ENCODE measurements around the gene DDX10.
"Not testable (repeated sequence)": the region's sequence is repeated elsewhere in the genome, so short reads cannot be mapped to it uniquely, and the experiment has no call there.

Gene DDX10

DNA sequence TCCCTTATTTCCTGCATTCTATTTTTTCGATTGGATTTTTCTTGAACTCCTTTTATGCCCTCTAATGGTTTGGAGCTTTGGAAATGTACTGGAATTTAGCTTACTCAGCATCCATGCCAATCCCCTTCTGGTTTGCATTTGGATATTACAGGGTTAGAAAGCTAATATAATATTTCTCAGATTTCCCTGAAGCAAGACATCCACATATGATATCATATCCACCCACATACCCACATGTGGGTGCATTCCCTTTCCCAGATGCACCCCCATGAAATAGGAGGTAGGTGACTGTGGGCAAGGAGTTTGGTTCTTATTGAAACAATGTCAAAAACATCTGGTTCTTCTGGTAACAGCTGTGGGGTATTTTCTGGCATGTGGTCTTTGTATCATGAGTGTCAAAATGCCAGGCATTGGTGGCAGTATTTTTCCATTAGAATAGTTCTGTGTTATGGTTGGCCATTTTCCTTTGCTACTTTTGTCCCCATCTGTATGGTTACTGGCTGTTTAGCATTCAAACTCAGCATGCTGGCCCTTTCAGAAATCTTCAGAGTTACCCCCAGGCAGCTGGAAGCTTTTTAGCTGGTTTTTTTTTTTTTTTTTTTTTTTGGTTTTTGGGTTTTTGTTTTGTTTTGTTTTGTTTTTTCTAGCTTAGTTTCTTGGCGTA is 32.7 kb upstream of the DDX10 start:
- Histone ChIP-seq H3K27me3 (ENCODE audit: control insufficient read depth, insufficient read depth, low read length) (no peaks in the 10 kb centered on the region), H3K9me3 (ENCODE audit: control insufficient read depth, insufficient read depth, low read length) (peaks cover 18% of the 10 kb centered on the region), H3K36me3 (ENCODE audit: control insufficient read depth, insufficient read depth, low read length) (no peaks in the 10 kb centered on the region), H3K9ac (ENCODE audit: low read depth, low read length) (no peak overlapping the region), H3K27ac (ENCODE audit: low read depth, low read length) (peak overlapping the region; percentile 18), H3K4me3 (ENCODE audit: low read depth, low read length) (no peak overlapping the region), H3K4me1 (ENCODE audit: control insufficient read depth, insufficient read depth, low read length) (peaks cover 6% of the 10 kb centered on the region)

DNA sequence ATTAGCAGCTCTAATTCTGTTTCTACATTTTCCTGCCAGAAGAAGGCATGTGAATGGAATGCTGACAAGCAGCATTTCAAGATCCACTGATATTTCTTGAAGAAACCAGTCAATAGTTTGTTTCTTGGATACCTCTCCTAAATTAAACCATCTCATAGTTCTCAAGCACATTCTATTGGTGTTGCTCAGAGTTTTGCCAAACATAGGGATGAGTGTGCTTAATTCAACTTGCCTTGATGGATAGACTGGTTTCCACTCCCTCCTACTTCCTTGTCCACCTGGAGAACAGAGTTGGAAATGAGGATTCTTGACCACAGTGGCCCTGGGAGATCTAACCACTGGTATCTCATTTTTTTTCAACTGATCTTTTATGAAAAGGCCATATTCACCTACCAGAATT is 29.8 kb upstream of the DDX10 start:
- Histone ChIP-seq H3K27me3 (ENCODE audit: control insufficient read depth, insufficient read depth, low read length) (no peaks in the 10 kb centered on the region), H3K36me3 (ENCODE audit: control insufficient read depth, insufficient read depth, low read length) (no peaks in the 10 kb centered on the region), H3K4me1 (ENCODE audit: control insufficient read depth, insufficient read depth, low read length) (peaks cover 6% of the 10 kb centered on the region), H3K27ac (ENCODE audit: low read depth, low read length) (no peak overlapping the region), H3K4me3 (ENCODE audit: low read depth, low read length) (no peak overlapping the region), H3K9me3 (ENCODE audit: control insufficient read depth, insufficient read depth, low read length) (no peaks in the 10 kb centered on the region), H3K9ac (ENCODE audit: low read depth, low read length) (no peak overlapping the region)

DNA sequence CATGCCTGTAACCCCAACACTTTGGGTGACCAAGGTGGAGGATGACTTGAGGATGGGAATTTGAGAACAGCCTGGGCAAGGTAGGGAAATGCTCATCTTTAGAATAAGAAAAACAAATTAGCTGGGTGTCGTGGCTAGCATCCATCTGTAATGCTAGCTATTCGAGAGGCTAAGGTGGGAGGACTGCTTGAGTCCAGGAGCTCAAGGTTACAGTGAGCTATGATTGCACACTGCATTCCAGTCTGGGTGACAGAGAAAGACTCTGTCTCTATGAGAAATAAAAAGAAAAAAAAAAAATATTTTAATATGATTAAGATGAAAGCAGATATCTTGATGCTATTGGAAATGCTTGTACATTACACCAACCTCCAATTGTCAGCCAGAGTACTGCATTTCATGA is 28.6 kb upstream of the DDX10 start:
- H3K27me3 ChIP-seq (ENCODE audit: control insufficient read depth, insufficient read depth, low read length): no peaks in the 10 kb centered on the region
- no peaks in the 10 kb centered on the region for H3K36me3 ChIP-seq (ENCODE audit: control insufficient read depth, insufficient read depth, low read length)
- peaks cover 6% of the 10 kb centered on the region for H3K4me1 ChIP-seq (ENCODE audit: control insufficient read depth, insufficient read depth, low read length)
- no peak overlapping the region for H3K27ac ChIP-seq (ENCODE audit: low read depth, low read length)
- H3K9ac ChIP-seq (ENCODE audit: low read depth, low read length): no peak overlapping the region
- peaks cover 3% of the 10 kb centered on the region for H3K9me3 ChIP-seq (ENCODE audit: control insufficient read depth, insufficient read depth, low read length)
- H3K4me3 ChIP-seq (ENCODE audit: low read depth, low read length): no peak overlapping the region

DNA sequence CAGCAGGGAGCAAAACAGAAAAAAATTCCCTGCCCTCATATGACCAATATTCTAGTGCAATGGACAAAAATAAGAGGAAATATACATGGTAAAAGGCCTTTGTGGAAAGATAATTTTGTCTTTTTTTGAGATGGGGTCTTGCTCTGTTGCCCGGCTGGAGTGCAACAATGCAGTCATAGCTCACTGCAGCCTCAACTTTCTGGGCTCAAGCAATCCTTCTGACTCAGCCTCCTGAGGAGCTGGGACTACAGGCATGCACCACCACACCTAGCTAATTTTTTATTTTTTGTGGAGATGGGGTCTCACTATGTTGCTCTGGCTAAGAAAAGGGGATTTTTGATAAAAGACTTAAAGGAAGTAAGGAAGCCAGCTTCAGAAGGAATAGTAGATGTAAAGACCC is 25.7 kb upstream of the DDX10 start:
- H3K4me1 ChIP-seq (ENCODE audit: control insufficient read depth, insufficient read depth, low read length): 0 out of 2 replicates have a peak, but pooled peaks cover 2% of the 10 kb centered on the region
- H3K9ac ChIP-seq (ENCODE audit: low read depth, low read length): no peak overlapping the region
- peaks cover 12% of the 10 kb centered on the region for H3K9me3 ChIP-seq (ENCODE audit: control insufficient read depth, insufficient read depth, low read length)
- H3K27ac ChIP-seq (ENCODE audit: low read depth, low read length): no peak overlapping the region
- H3K4me3 ChIP-seq (ENCODE audit: low read depth, low read length): no peak overlapping the region
- H3K27me3 ChIP-seq (ENCODE audit: control insufficient read depth, insufficient read depth, low read length): no peaks in the 10 kb centered on the region
- H3K36me3 ChIP-seq (ENCODE audit: control insufficient read depth, insufficient read depth, low read length): no peaks in the 10 kb centered on the region

DNA sequence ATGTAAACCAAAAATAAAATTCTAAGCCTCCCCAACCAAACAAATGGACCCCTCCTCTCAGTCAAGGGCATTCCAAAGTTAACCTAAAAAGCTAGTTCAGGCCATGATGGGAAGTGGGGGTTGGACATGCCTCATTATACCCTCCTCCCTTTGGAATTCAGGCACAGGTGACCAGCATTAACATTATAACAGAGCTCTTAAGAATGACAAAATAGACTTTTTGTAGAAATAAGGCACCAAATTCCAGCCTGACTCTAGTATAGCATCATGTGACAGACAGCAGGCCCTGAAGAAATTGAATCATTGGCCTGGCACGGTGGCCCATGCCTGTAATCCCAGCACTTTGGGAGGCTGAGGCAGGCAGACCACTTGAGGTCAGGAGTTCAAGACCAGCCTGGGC is 23.1 kb upstream of the DDX10 start:
- peaks cover 12% of the 10 kb centered on the region for H3K9me3 ChIP-seq (ENCODE audit: control insufficient read depth, insufficient read depth, low read length)
- H3K27me3 ChIP-seq (ENCODE audit: control insufficient read depth, insufficient read depth, low read length); H3K27ac ChIP-seq (ENCODE audit: low read depth, low read length); H3K36me3 ChIP-seq (ENCODE audit: control insufficient read depth, insufficient read depth, low read length); H3K9ac ChIP-seq (ENCODE audit: low read depth, low read length): not testable (repeated sequence)
- H3K4me1 ChIP-seq (ENCODE audit: control insufficient read depth, insufficient read depth, low read length): peaks cover 16% of the 10 kb centered on the region; the same call in 1 of the 2 replicates
- peak overlapping the region; percentile 17; the same call in 1 of the 2 replicates for H3K4me3 ChIP-seq (ENCODE audit: low read depth, low read length)

DNA sequence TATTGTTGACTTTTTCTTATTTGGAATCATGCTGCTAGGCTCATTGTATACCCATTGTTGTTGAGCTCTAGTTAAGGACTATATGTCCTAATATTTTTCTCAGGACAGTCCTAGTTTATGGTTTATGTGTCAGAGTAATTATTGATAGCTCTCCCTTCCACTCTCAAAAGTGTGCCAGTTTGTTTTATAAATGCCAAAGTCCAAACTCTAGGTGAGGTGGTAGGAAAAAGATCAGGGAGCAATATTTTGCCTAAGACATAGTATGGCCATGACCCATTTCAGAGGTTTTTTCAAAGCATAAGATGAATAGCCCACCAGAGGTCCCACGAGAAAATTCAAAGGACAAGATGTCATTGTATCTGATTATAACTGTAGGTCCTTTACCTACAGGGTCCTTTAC is 20.9 kb upstream of the DDX10 start:
- Histone ChIP-seq H3K27ac (ENCODE audit: low read depth, low read length) (peak overlapping the region; percentile 9), H3K4me1 (ENCODE audit: control insufficient read depth, insufficient read depth, low read length) (peaks cover 16% of the 10 kb centered on the region; the same call in 1 of the 2 replicates), H3K36me3 (ENCODE audit: control insufficient read depth, insufficient read depth, low read length) (no peaks in the 10 kb centered on the region), H3K27me3 (ENCODE audit: control insufficient read depth, insufficient read depth, low read length) (no peaks in the 10 kb centered on the region), H3K4me3 (ENCODE audit: low read depth, low read length) (no peak overlapping the region), H3K9me3 (ENCODE audit: control insufficient read depth, insufficient read depth, low read length) (peaks cover 12% of the 10 kb centered on the region), H3K9ac (ENCODE audit: low read depth, low read length) (no peak overlapping the region)

DNA sequence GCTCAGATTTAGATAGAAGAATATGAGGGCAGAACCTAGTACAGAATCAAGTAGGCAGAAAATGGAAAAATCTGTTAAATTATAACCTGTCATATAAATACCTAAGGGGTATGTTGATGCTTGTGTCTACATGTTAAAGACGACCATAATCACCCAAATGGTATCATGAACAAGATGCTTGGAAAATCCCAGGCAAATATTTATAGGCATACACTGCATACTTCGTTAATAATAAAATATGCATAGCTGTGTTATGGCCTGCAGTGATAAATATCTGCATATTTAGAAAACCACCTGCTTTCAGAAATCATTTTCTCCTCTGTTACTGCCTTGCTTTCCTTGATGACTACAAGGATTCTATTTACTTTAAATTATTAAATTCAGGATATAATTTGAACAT is 18.9 kb upstream of the DDX10 start:
- H3K9me3 ChIP-seq (ENCODE audit: control insufficient read depth, insufficient read depth, low read length): peaks cover 11% of the 10 kb centered on the region
- H3K36me3 ChIP-seq (ENCODE audit: control insufficient read depth, insufficient read depth, low read length): no peaks in the 10 kb centered on the region
- no peak overlapping the region for H3K27ac ChIP-seq (ENCODE audit: low read depth, low read length)
- no peak overlapping the region for H3K9ac ChIP-seq (ENCODE audit: low read depth, low read length)
- peaks cover 16% of the 10 kb centered on the region; the same call in 1 of the 2 replicates for H3K4me1 ChIP-seq (ENCODE audit: control insufficient read depth, insufficient read depth, low read length)
- no peak overlapping the region for H3K4me3 ChIP-seq (ENCODE audit: low read depth, low read length)
- no peaks in the 10 kb centered on the region for H3K27me3 ChIP-seq (ENCODE audit: control insufficient read depth, insufficient read depth, low read length)

DNA sequence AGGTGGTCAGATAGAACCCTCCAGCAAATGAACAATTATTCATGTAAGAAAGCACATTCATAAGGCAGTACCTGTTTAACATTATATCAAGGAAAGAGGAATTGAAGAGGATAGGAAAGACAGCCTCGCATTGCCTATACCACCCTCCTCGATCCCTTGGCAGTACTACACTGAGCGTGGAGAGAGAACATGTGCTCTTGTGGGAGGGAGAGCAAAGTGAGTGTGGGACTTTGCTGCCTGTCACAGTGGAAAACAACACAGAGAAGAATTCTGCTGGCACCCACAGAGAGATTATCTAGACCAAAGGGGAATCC is 17.5 kb upstream of the DDX10 start:
- no peaks in the 10 kb centered on the region for H3K9me3 ChIP-seq (ENCODE audit: control insufficient read depth, insufficient read depth, low read length)
- H3K4me3 ChIP-seq (ENCODE audit: low read depth, low read length): no peak overlapping the region
- no peak overlapping the region for H3K27ac ChIP-seq (ENCODE audit: low read depth, low read length)
- H3K27me3 ChIP-seq (ENCODE audit: control insufficient read depth, insufficient read depth, low read length): no peaks in the 10 kb centered on the region
- H3K4me1 ChIP-seq (ENCODE audit: control insufficient read depth, insufficient read depth, low read length): peaks cover 16% of the 10 kb centered on the region; the same call in 1 of the 2 replicates
- H3K36me3 ChIP-seq (ENCODE audit: control insufficient read depth, insufficient read depth, low read length): no peaks in the 10 kb centered on the region
- H3K9ac ChIP-seq (ENCODE audit: low read depth, low read length): no peak overlapping the region

DNA sequence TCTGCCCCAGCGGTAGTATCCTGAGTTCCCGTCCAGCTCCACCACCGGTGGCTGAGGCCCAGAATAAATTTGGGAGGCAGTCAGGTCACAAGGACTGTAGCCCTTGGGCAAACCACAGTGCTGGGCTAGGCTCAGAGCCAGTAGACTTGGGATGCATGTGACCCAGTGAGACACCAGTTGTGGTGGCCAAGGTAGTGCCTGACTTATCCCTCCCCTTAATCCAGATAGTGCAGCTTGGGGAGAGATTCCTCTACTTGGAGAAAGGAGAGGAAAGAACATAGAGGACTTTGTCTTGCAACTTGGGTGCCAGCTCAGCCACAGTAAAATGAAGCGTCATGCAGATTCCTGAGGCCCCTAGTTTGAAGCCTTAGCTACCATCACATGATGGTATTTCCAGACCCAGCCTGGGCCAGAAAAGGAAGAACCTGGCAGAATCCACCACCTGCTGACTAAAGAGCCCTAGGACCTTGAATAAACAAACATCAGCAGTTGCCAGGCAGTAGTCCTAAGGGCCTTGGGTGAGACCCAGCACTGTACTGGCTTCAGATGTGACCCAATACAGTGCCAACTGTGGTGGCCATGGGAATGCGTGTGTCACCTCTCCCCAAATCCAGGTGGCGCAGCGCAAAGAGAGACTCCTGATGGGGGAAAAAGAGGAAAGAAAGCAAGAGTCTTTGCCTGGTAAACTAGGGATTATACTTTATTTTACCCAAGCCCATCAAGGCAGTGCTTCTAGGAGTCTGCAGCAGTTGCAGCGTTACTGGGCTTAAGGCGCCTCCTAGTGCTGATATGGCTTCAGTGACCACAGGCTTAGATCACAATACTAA is 17.0 kb upstream of the DDX10 start:
- H3K27ac ChIP-seq (ENCODE audit: low read depth, low read length): no peak overlapping the region
- no peak overlapping the region for H3K9ac ChIP-seq (ENCODE audit: low read depth, low read length)
- no peaks in the 10 kb centered on the region for H3K27me3 ChIP-seq (ENCODE audit: control insufficient read depth, insufficient read depth, low read length)
- H3K36me3 ChIP-seq (ENCODE audit: control insufficient read depth, insufficient read depth, low read length): no peaks in the 10 kb centered on the region
- no peaks in the 10 kb centered on the region for H3K9me3 ChIP-seq (ENCODE audit: control insufficient read depth, insufficient read depth, low read length)
- no peak overlapping the region for H3K4me3 ChIP-seq (ENCODE audit: low read depth, low read length)
- H3K4me1 ChIP-seq (ENCODE audit: control insufficient read depth, insufficient read depth, low read length): peaks cover 16% of the 10 kb centered on the region; the same call in 1 of the 2 replicates

DNA sequence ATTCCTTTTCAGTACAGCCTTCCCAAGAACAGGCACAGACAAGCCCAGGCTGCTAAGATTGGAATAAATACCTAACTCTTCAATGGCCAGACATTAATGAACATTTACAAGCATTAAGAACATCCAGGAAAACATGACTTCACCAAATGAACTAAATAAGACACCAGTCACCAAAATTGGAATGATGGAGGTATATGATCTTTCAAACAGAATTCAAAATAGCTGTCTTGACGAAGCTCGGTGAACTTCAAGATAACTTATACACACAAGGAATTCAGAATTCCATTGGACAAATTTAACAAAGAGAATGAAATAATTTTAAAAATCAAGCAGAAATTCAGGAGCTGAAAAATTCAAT is 16.4 kb upstream of the DDX10 start:
- Histone ChIP-seq H3K4me1 (ENCODE audit: control insufficient read depth, insufficient read depth, low read length) (peaks cover 16% of the 10 kb centered on the region; the same call in 1 of the 2 replicates), H3K9me3 (ENCODE audit: control insufficient read depth, insufficient read depth, low read length) (no peaks in the 10 kb centered on the region), H3K27ac (ENCODE audit: low read depth, low read length) (no peak overlapping the region), H3K27me3 (ENCODE audit: control insufficient read depth, insufficient read depth, low read length) (no peaks in the 10 kb centered on the region), H3K36me3 (ENCODE audit: control insufficient read depth, insufficient read depth, low read length) (no peaks in the 10 kb centered on the region), H3K9ac (ENCODE audit: low read depth, low read length) (no peak overlapping the region), H3K4me3 (ENCODE audit: low read depth, low read length) (no peak overlapping the region)

DNA sequence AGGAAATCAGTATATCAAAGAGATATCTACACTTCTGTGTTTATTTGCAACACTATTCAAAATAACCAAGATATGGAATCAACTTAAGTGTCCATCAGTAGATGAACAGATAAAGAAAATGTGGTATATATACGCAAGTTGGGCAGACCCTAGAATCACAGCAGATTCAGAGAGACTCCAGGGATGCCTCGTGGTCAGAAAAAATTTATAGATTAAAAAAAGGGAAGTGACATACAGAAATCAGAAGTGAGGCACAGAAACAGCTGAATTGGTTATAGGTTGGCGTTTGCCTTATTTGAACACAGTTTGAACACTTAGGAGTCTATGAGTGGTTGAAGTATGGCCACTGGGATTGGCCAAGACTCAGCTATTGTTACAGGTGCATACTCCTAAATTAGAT is 10.8 kb upstream of the DDX10 start:
- not testable (repeated sequence) for H3K4me3 ChIP-seq (ENCODE audit: low read depth, low read length); H3K27ac ChIP-seq (ENCODE audit: low read depth, low read length); H3K9me3 ChIP-seq (ENCODE audit: control insufficient read depth, insufficient read depth, low read length); H3K9ac ChIP-seq (ENCODE audit: low read depth, low read length); H3K36me3 ChIP-seq (ENCODE audit: control insufficient read depth, insufficient read depth, low read length); H3K4me1 ChIP-seq (ENCODE audit: control insufficient read depth, insufficient read depth, low read length); H3K27me3 ChIP-seq (ENCODE audit: control insufficient read depth, insufficient read depth, low read length)
